Aorta (tissue), 5 donors: Measurements from ENCODE around the gene SCAMP4. TPM values are rescaled to one million over a fixed set of nuclear protein-coding genes. Genes with fewer than 3 reads are reported as not detected.

Source experiments
- ATAC-seq: fragments of 200-7000 bp; cut with Tn5 transposase; one replicate; pipeline ENCODE4 v1.9.1; 2022; ENCODE audit warnings: moderate library complexity; ENCODE audit not compliant: low FRiP score
- DNase-seq, 2 donors: peaks; one replicate each; pipeline ENCODE4 v3.0.0-alpha.2; 2020
- H3K27ac ChIP-seq, 2 donors: one replicate each; pipeline ENCODE4 v1.5.1; 2013; ENCODE audit warnings: low read length in 2 of 2, mild to moderate bottlenecking in 2 of 2, moderate library complexity in 2 of 2, control low read depth in 1 of 2, inconsistent platforms in 1 of 2, low read depth in 1 of 2
- H3K27me3 ChIP-seq, 2 donors: one replicate each; pipeline ENCODE4 v1.6.1; 2013; ENCODE audit warnings: control low read depth in 1 of 2, low read length in 1 of 2, mild to moderate bottlenecking in 1 of 2, moderate library complexity in 1 of 2; ENCODE audit not compliant: insufficient read depth in 2 of 2, control insufficient read depth in 1 of 2
- H3K36me3 ChIP-seq, 2 donors: one replicate each; pipeline ENCODE4 v1.6.1; 2013; ENCODE audit warnings: control low read depth in 1 of 2, low read length in 1 of 2, mild to moderate bottlenecking in 1 of 2; ENCODE audit not compliant: insufficient read depth in 2 of 2, control insufficient read depth in 1 of 2
- H3K4me1 ChIP-seq, 2 donors: one replicate each; pipeline ENCODE4 v1.6.1; 2013; ENCODE audit warnings: low read length in 2 of 2, control low read depth in 1 of 2, mild to moderate bottlenecking in 1 of 2, moderate library complexity in 1 of 2; ENCODE audit not compliant: insufficient read depth in 2 of 2, control insufficient read depth in 1 of 2
- H3K4me3 ChIP-seq, 2 donors: one replicate each; pipeline ENCODE4 v1.5.1; 2013; ENCODE audit warnings: low read length in 2 of 2, control low read depth in 1 of 2, mild to moderate bottlenecking in 1 of 2
- H3K9me3 ChIP-seq: one replicate; pipeline ENCODE4 v1.6.1; 2013; ENCODE audit warnings: mild to moderate bottlenecking, low read length; ENCODE audit not compliant: control insufficient read depth
- WGBS, 2 donors: extraction: QIAGEN DNeasy Blood & Tissue Kit; methylation state at CpG; one replicate each; pipeline ENCODE4 v1.1.7; 2013; 5-methylcytosine and 5-hydroxymethylcytosine counted together
- intact Hi-C, 2 donors: fragments of 100-400 bp; cut with DNase I; formaldehyde crosslinking; loops; one replicate each; pipeline versions ENCODE4 v1.14.2 to v1.15.0; 2022
- polyA plus RNA-seq, 2 donors: library from polyadenylated mRNA; stranded (reverse); fragments of 200-250 nt; gene quantifications; one replicate each; pipeline ENCODE4 v1.2.3, GENCODE V29; 2013
- total RNA-seq, 2 donors: library from RNA; stranded (reverse); fragmentation: NEBNext Ultra II Directional; extraction: Animal tissue kit (Norgen Biotek cat#: 25700); gene quantifications; one replicate each; pipeline ENCODE4 v1.2.1, GENCODE V29; 2021
- donor health status: healthy with polysubstance abuse.
- donor health status: Bipolar disorder and iron deficiency.
- donor health status: DM: no; HTN: no; CAD: no.
- donor health status: DM: no; HTN: no; CAD: no.
- donor health status: DM: yes; HTN: yes; CAD: no.

SCAMP4 gene
- total and polyA plus RNA-seq, 4 donors, result 10.1 to 49.6 (median 29.0) TPM

DNA sequence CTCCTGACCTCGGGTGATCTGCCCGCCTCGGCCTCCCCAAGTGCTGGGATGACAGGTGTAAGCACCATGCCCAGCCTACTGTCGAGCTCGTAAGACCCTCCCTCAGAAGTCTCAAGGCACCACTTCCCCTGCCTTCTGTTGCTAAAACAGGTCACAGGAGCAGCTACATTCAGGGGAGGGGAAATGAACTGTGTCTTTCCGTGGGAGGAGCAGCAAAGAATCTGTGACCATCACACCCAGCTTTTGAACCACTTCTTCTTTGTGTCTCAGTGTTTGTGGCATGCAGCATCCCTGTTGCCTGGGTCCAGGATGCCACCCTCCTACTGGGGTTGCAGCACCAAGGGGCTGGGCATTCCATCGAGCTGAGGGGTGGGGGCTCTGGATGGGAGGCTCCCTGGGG lies 28.0 kb downstream of the SCAMP4 start:
- no peak overlapping the region for H3K4me3 ChIP-seq
- H3K27me3 ChIP-seq, result no peaks in the 10 kb centered on the region
- no peaks in the 10 kb centered on the region for H3K4me1 ChIP-seq
- H3K36me3 ChIP-seq, result no peaks in the 10 kb centered on the region
- WGBS, 2 donors, result 71 to 75% methylated on average over 7 of the region's 7 CpGs
- no peaks in the 10 kb centered on the region for H3K9me3 ChIP-seq
- no peak overlapping the region for H3K27ac ChIP-seq
- ATAC-seq (no peak), DNase-seq (no peak)
- intact Hi-C loops, result loop anchor here in 1 of 2 donors (10.0 kb wide), 1 partner anchor 132 kb away; no protein-coding TSS in a partner anchor

DNA sequence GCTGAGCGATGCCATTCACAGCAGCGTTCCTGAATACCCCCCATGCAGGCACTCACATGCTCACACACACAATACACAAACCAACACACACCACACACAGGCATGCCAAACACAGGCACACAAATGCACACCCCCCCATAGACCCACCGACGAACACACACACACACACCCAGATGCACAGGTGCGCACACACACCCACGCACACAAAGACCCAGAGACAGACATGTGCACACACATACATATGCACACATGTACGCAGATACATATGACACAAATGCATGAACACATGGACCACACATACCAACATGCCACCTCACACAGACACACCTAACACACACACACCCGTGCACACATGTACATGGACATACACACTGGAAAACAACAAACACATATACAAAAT lies 28.7 kb downstream of the SCAMP4 start:
- Histone ChIP-seq H3K4me1 (no peaks in the 10 kb centered on the region), H3K4me3 (no peak overlapping the region), H3K36me3 (no peaks in the 10 kb centered on the region), H3K27me3 (no peaks in the 10 kb centered on the region), H3K9me3 (no peaks in the 10 kb centered on the region), H3K27ac (no peak overlapping the region)
- WGBS, 2 donors, result 88 to 91% methylated on average over 8 of the region's 8 CpGs
- DNase-seq (no peak), ATAC-seq (no peak)
- intact Hi-C loops, result loop anchor here in 1 of 2 donors (10.0 kb wide), 1 partner anchor 131 kb away; no protein-coding TSS in a partner anchor

DNA sequence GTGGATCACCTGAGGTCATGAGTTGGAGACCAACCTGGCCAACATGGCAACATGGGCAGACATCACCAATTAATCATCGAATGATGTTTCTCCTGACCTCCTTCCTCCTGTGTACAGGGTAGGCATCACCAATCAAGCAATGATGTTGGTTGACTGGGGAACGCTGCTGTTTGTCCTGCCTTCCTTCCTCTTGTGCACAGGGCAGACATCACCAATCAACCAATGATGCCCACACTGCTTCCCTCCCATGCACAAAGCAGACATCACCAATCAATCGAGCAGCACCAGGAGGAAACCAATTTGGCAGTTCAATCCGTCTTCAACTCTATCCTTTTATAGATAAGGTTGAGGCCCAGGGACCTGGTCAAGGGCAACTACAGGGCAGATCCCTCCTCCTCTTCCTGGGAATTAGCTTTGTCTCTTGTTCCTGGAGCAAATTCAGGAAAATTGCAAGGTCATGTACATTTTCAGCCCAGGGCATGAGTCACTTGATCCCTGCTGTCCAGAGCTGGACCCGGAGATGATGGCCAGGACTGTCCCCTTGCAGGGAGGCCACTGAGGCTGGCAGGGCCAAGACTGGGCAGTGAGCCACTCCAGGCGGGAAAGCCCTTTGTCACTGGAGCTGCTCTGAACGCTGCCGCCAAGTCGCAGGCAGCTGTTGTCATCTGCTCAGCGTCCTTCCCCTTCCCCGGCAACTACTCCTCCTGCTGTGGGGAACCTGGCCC lies 30.4 kb downstream of the SCAMP4 start:
- no peak for ATAC-seq
- H3K27ac ChIP-seq, result no peak overlapping the region

DNA sequence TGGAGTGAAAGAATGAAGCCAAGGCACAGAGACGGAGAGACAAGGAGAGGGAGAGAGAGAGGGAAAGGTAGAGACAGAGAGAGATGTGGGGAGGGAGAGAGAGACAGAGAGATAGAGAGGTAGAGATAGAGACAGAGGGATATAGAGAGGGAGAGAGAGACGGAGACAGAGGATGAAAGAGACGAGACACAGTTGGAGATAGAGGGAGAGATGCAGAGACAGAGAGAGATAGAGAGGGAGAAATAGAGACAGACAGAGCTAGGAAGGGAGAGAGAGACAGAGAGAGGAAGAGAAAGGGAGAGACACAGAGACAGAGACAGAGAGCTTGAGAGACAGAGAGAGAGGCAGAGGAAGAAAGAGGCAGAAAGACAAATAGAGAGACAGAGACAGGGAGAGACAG lies 31.2 kb downstream of the SCAMP4 start:
- ATAC-seq (no peak), DNase-seq (no peak)
- Histone ChIP-seq H3K4me3 (no peak overlapping the region), H3K27ac (no peak overlapping the region), H3K9me3 (no peaks in the 10 kb centered on the region), H3K27me3 (no peaks in the 10 kb centered on the region), H3K36me3 (no peaks in the 10 kb centered on the region), H3K4me1 (no peaks in the 10 kb centered on the region)
- WGBS, 2 donors, result 82 to 87% methylated on average over 3 of the region's 3 CpGs
- intact Hi-C loops, result loop anchor here in 1 of 2 donors (10.0 kb wide), 1 partner anchor 128 kb away; no protein-coding TSS in a partner anchor

More for the DNA sequence above, 30.4 kb downstream of the SCAMP4 start:
- Histone ChIP-seq H3K27me3 (no peaks in the 10 kb centered on the region), H3K4me1 (no peaks in the 10 kb centered on the region), H3K36me3 (no peaks in the 10 kb centered on the region), H3K9me3 (no peaks in the 10 kb centered on the region), H3K4me3 (no peak overlapping the region)
- intact Hi-C loops, result loop anchor here in 1 of 2 donors (10.0 kb wide), 1 partner anchor 129 kb away; no protein-coding TSS in a partner anchor
- 48 to 52% methylated on average over 11 of the region's 11 CpGs for WGBS, 2 donors
- DNase-seq, result peak in 1 of 2 donors; percentile 66

DNA sequence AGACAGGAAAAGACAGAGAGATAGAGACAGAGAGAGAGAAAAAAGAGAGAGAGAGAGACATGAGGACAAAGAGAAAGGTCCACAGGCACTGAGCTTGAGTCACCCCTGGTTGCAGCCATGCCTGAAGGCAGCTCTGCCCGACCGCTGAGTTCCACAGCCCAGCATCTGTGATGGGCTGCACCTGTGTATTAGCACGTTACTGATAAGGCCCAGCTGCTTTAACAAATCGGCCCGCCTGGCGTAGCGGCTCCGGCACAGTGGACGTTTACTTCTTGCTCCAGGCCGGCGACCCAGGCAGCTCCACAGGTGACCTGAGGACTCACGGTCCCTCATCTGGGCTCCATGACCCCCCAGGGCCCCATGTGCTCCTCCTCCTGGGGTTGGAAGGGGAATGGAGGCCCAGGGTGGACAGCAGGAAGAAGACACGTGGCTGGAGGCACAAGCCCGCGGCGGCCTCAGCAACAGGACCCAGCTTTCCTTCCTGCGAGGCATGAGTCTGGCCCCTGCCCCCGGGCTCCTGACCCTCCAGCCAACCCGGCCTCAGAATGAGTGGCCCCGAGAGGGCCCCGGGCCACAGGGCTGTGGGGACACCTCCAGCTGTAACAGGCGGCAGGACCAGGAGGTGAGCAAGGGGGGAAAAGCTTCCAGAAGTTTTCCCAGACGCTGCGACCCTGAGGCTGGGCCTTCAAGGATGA lies 31.9 kb downstream of the SCAMP4 start:
- Histone ChIP-seq H3K27me3 (no peaks in the 10 kb centered on the region), H3K27ac (no peak overlapping the region), H3K4me3 (no peak overlapping the region), H3K9me3 (no peaks in the 10 kb centered on the region), H3K4me1 (no peaks in the 10 kb centered on the region), H3K36me3 (no peaks in the 10 kb centered on the region)
- 88 to 95% methylated on average over 24 of the region's 24 CpGs for WGBS, 2 donors
- ATAC-seq (no peak), DNase-seq (no peak)
- intact Hi-C loops, result loop anchor here in 1 of 2 donors (10.0 kb wide), 1 partner anchor 128 kb away; no protein-coding TSS in a partner anchor

DNA sequence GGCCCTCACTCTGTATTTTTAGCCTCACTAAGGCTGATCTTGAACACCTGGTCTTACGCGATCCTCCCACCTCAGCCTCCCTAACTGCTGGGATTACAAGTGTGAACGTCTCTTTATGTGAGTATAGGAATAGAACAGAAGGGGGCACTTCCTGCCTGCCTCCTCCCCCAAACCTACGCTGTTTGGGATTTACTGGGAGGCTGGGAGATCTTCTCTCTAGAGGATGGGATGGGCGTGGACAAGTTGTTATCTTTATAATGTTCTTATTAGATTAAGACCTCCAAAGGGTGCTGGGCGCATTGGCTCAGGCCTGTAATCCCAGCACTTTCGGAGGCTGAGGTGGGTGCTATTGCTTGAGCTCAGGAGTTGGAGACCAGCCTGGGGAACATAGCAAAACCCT lies 32.9 kb downstream of the SCAMP4 start:
- Histone ChIP-seq H3K4me3 (no peak overlapping the region), H3K4me1 (no peaks in the 10 kb centered on the region), H3K27me3 (no peaks in the 10 kb centered on the region), H3K9me3 (no peaks in the 10 kb centered on the region), H3K27ac (no peak overlapping the region), H3K36me3 (no peaks in the 10 kb centered on the region)
- DNase-seq (no peak), ATAC-seq (no peak)
- WGBS, 2 donors, result 70 to 85% methylated on average over 7 of the region's 7 CpGs
- intact Hi-C loops, result loop anchor here in 1 of 2 donors (10.0 kb wide), 1 partner anchor 127 kb away; no protein-coding TSS in a partner anchor

DNA sequence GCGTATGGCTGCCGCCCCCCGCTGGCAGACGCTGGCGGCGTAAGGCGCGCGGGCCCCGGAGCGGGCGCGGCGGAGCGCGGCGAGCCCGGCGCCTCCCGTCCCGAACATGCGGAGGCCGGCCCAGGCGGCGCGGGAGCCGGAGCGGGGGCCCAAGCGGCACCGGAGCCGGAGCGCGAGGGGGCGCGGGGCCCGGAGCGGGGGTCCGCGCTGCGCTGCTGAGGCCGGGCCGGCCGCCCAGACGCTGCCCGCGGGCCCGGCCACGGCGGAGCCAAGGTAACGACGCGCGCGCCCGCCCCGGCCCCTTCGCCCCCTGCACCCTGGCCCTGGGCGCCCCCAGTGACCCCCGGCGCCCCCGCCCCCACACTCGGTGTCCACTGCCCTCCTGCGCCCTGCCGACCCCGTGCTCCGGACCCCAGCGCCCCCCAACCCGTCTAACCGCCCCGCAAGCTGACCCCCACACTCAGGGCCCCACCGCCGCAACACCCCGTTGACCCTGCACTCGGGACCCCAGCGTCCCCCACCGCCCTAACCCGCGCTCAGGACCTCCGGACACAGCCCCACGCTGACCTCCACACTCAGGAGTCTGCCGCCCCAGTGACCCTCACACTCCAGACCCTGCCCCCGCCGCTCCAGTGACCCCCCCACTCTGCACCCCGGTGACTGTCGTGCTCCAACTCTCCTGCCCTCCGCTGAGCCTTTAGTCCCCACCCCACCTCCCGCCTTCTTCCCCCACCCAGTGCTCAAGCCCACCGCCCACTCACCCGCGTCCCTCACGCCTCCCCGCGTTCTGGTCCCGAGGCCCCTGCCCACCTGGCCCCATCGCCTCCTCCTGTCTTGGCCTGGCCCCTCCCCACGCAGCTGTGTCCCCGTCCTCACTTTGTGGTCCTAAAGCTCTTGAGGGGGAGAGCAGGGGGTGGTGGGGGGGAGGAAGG lies 36.2 kb downstream of the SCAMP4 start, which contains the start of gene CSNK1G2:
Gene CSNK1G2, plus strand, starts transcription at position 27 of the 932 bp plus-strand sequence. CDS start 28,601 bp downstream, outside the sequence.
- Histone ChIP-seq H3K4me1 (no peaks in the 10 kb centered on the region), H3K27ac (peak within 1 kb of the TSS; percentile 88 to 98), H3K4me3 (peak within 1 kb of the TSS; percentile 52 to 75), H3K36me3 (no peaks in the 10 kb centered on the region), H3K9me3 (no peaks in the 10 kb centered on the region), H3K27me3 (no peaks in the 10 kb centered on the region)
- ATAC-seq (no peak), DNase-seq (no peak)
- WGBS, 2 donors, result 1% methylated on average over 36 to 97 of the region's 97 CpGs
- intact Hi-C loops, result no loop called here
